Activated CD4-positive, alpha-beta T cell treated with anti-CD3 and anti-CD28 coated beads, Interleukin-2, Interleukin-4, amounts not matched to agents 100 ng/mL and 50 ng/mL, durations not matched to agents 16 hours and 8 hours (primary cell): ENCODE data around the gene ZFP2.

Source experiments
- DNase-seq: peaks from one replicate; pipeline ENCODE4 v3.0.0-alpha.2; 2020; ENCODE audit warnings: low spot score

Gene ZFP2

GRCh38 chr5:178981381-178981780, 85.7 kb downstream of the ZFP2 start:
- DNase-seq, result no peak
